HepG2 (cell line): ENCODE data around the gene DLG3. TPM values are rescaled to one million over a fixed set of nuclear protein-coding genes. Genes with fewer than 3 reads are reported as not detected.

Source experiments
- ATAC-seq: fragments of 200-7000 bp; cut with Tn5 transposase; 3 replicates; pipeline ENCODE4 v1.9.1; 2020; ENCODE audit warnings: mild to moderate bottlenecking, moderate library complexity
- BruUV-seq: library from RNA; stranded (reverse); fragments of 400-500 nt; replicated peaks from 2 replicates; lab custom pipeline; 2021; lab: Mats Ljungman, UMichigan
- CTCF ChIA-PET: fragments of 300-600 bp; formaldehyde crosslinking; extraction: SDS; loops from one replicate; lab custom pipeline; 2021; ENCODE audit warnings: low total read pairs, inconsistent platforms, low intra/inter-chr PET ratio; lab: Yijun Ruan, JAX
- POLR2A ChIA-PET: fragments of 350-600 bp; sonication (Branson Sonifier 250); formaldehyde crosslinking; loops from one replicate; lab custom pipeline; 2020; ENCODE audit warnings: antibody characterized with exemption, inconsistent platforms; lab: Yijun Ruan, JAX
- DNase-seq: peaks from one replicate; pipeline ENCODE4 v3.0.0-alpha.2; 2015; ENCODE audit warnings: low spot score
- FAIRE-seq: peaks from 3 replicates; lab custom pipeline; 2011; peaks lifted over from hg19 to GRCh38; lab: Jason Lieb, UNC
- H2AFZ ChIP-seq: one replicate; pipeline ENCODE4 v1.6.1; 2011; ENCODE audit warnings: low read length, inconsistent platforms
- H3K27ac ChIP-seq: fragments of 300-600 bp; 3 replicates; pipeline ENCODE4 v1.8.0; 2011; ENCODE audit warnings: mixed run types, mild to moderate bottlenecking, mixed read lengths, low read length, inconsistent platforms; ENCODE audit not compliant: insufficient read depth; ENCODE audit errors: extremely low read length
- H3K27me3 ChIP-seq, 2 experiments: fragments of 200-600 bp in 1 of 2; 2 replicates in 1 of 2; 3 replicates in 1 of 2; pipeline versions ENCODE4 v1.6.0 to v1.8.0; 2011; ENCODE audit warnings: low read length in 2 of 2, mild to moderate bottlenecking in 2 of 2, moderate library complexity in 2 of 2, inconsistent platforms in 1 of 2; ENCODE audit not compliant: insufficient read depth in 2 of 2, control insufficient read depth in 1 of 2
- H3K36me3 ChIP-seq, 2 experiments: fragments of 200-600 bp in 1 of 2; replicated peaks in 1 of 2; 2 replicates in 1 of 2; 3 replicates in 1 of 2; pipeline versions ENCODE4 v1.5.1 to v1.8.0; 2011; ENCODE audit warnings: low read length in 2 of 2, inconsistent platforms in 1 of 2; ENCODE audit not compliant: insufficient read depth in 2 of 2, control insufficient read depth in 1 of 2
- H3K4me1 ChIP-seq: 2 replicates; pipeline ENCODE4 v1.5.1; 2012; ENCODE audit warnings: low read length, inconsistent platforms; ENCODE audit not compliant: insufficient read depth
- H3K4me2 ChIP-seq: 2 replicates; pipeline ENCODE4 v1.6.0; 2011; ENCODE audit warnings: low read depth, low read length, inconsistent platforms
- H3K4me3 ChIP-seq, 3 experiments: fragments of 200-600 bp in 1 of 3; sonication (generic), shearing (Covaris generic) in 1 of 3; replicated peaks in 1 of 3; 2 replicates each; pipeline ENCODE4 v1.5.1; 2011 to 2016; ENCODE audit warnings: low read length in 3 of 3, inconsistent platforms in 2 of 3, low read depth in 2 of 3, mild to moderate bottlenecking in 2 of 3, control low read depth in 1 of 3, mixed read lengths in 1 of 3; ENCODE audit not compliant: insufficient read depth in 1 of 3
- H3K79me2 ChIP-seq: one replicate; pipeline ENCODE4 v1.6.1; 2011; ENCODE audit warnings: low read length, inconsistent platforms; ENCODE audit not compliant: insufficient read depth
- H3K9ac ChIP-seq: 2 replicates; pipeline ENCODE4 v1.6.0; 2011; ENCODE audit warnings: mild to moderate bottlenecking, low read depth, low read length, inconsistent platforms; ENCODE audit not compliant: insufficient read depth
- H3K9me3 ChIP-seq: 2 replicates; pipeline ENCODE4 v1.5.1; 2012; ENCODE audit warnings: mild to moderate bottlenecking, low read length
- H4K20me1 ChIP-seq: 2 replicates; pipeline ENCODE4 v1.6.0; 2011; ENCODE audit warnings: inconsistent platforms, mild to moderate bottlenecking, low read length, moderate library complexity; ENCODE audit not compliant: insufficient read depth
- HNF4A ChIP-seq: sonication (generic); formaldehyde crosslinking; IDR thresholded peaks from 2 replicates; pipeline ENCODE4 v1.4.0; 2020; ENCODE audit warnings: missing genetic modification reagents
- POGZ ChIP-seq: sonication (generic); formaldehyde crosslinking; IDR thresholded peaks from 2 replicates; pipeline ENCODE4 v1.4.0; 2020; ENCODE audit warnings: mild to moderate bottlenecking, missing genetic modification reagents
- RAD21 ChIP-seq: fragments of 450-650 bp; formaldehyde crosslinking; IDR thresholded peaks from 2 replicates; pipeline ENCODE4 v1.5.0; 2020; ENCODE audit warnings: mild to moderate bottlenecking
- STAG1 ChIP-seq: sonication (generic); formaldehyde crosslinking; IDR thresholded peaks from 2 replicates; pipeline ENCODE4 v1.4.0; 2020; ENCODE audit warnings: missing genetic modification reagents
- TGIF2 ChIP-seq: IDR thresholded peaks from 2 replicates; pipeline ENCODE4 v1.6.1; 2016; ENCODE audit warnings: control low read depth, missing compliant biosample characterization
- ZFX ChIP-seq: sonication (generic); formaldehyde crosslinking; IDR thresholded peaks from 2 replicates; pipeline ENCODE4 v1.4.0; 2020; ENCODE audit warnings: mild to moderate bottlenecking, low read depth, missing genetic modification reagents, moderate library complexity
- ZNF225 ChIP-seq: sonication (generic); formaldehyde crosslinking; IDR thresholded peaks from 2 replicates; pipeline ENCODE4 v1.4.0; 2020; ENCODE audit warnings: mild to moderate bottlenecking, missing genetic modification reagents
- ZNF816 ChIP-seq: sonication (generic); formaldehyde crosslinking; IDR thresholded peaks from 2 replicates; pipeline ENCODE4 v1.8.0; 2022; ENCODE audit warnings: missing genetic modification reagents, mild to moderate bottlenecking, borderline replicate concordance
- WGBS: methylation state at CpG from one replicate; pipeline ENCODE4 v1.1.6; 2017; ENCODE audit warnings: low lambda C conversion rate; 5-methylcytosine and 5-hydroxymethylcytosine counted together
- in situ Hi-C: cut with HindIII; loops from 2 replicates; pipeline ENCODE4 v1.10.0; 2017; ENCODE audit warnings: low pct_unique_long_range_greater_than_20kb; ENCODE audit not compliant: extremely low pct_ligation_motif_present
- intact Hi-C: fragments of 100-400 bp; cut with micrococcal nuclease; formaldehyde crosslinking; loops from one replicate; pipeline ENCODE4 v1.10.0; 2022; ENCODE audit not compliant: unreplicated experiment
- polyA plus RNA-seq, 8 experiments: library from polyadenylated mRNA; depleted of rRNA in 3 of 8; stranded (reverse) in 7 of 8; unstranded in 1 of 8; fragments of >200 nt; fragmentation: Illumina TruSeq in 4 of 8; extraction: Trizol in 4 of 8; gene quantifications; 2 replicates each; pipeline versions ENCODE4 v1.2.1 to v1.2.3, GENCODE V29; 2011 to 2016; ENCODE audit warnings: low read depth in 4 of 8, missing spikeins in 1 of 8, mixed read lengths in 1 of 8; ENCODE audit not compliant: insufficient read depth in 1 of 8
- total RNA-seq, 5 experiments: library from RNA; depleted of rRNA; stranded (reverse); fragments of >200 nt; fragmentation: Illumina TruSeq; extraction: Trizol; gene quantifications; 2 replicates each; pipeline ENCODE4 v1.2.3, GENCODE V29; 2016; ENCODE audit warnings: low read depth in 1 of 5
- TF ChIP-seq, protein P1 (sequence below): sonication (generic); formaldehyde crosslinking; IDR thresholded peaks from 2 replicates; pipeline ENCODE4 v1.5.0; 2020; ENCODE audit warnings: mild to moderate bottlenecking, missing genetic modification reagents, moderate library complexity

The DLG3 gene
- total and polyA plus RNA-seq, 2 of the 13 experiments (the other 11 are each of a cell fraction or from before 2014, with no cell fraction given): 9.9 to 19.4 TPM

DNA sequence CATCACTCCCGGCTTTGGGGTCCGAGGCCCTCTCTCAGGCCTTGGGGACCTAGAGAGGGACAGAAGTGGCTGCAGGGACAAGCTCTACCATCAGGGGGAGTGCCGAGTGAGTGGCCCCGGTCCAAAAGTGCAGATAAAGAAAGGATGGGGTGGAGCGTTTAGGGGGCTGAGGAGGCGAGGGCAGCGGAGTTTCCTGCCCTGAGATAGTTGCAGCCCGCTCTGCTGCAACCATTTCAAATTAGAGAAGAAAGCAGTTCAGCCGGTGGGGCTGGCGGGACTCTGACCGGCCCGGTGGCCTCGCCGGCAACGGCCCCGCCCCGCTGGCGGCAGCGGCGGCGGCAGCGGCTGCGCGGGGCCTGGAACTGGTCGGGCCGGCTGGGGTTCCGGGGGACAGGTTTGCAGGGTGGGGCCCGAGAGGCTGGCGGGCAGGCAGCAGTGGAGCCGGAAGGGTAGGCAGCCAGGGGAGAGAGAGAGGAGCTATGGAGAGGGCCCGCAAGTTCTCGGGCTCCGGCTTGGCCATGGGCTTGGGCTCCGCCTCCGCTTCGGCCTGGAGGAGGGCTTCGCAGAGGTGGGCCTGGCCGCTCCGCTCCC, 7.6 kb downstream of the DLG3 start (continued):
- TF ChIP-seq, protein P1, sequence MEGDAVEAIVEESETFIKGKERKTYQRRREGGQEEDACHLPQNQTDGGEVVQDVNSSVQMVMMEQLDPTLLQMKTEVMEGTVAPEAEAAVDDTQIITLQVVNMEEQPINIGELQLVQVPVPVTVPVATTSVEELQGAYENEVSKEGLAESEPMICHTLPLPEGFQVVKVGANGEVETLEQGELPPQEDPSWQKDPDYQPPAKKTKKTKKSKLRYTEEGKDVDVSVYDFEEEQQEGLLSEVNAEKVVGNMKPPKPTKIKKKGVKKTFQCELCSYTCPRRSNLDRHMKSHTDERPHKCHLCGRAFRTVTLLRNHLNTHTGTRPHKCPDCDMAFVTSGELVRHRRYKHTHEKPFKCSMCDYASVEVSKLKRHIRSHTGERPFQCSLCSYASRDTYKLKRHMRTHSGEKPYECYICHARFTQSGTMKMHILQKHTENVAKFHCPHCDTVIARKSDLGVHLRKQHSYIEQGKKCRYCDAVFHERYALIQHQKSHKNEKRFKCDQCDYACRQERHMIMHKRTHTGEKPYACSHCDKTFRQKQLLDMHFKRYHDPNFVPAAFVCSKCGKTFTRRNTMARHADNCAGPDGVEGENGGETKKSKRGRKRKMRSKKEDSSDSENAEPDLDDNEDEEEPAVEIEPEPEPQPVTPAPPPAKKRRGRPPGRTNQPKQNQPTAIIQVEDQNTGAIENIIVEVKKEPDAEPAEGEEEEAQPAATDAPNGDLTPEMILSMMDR (CRISPR knock-in tag): peak; percentile 68
- TF ChIP-seq HNF4A (CRISPR knock-in tag) (peak; percentile 33; the same call in 1 of the 2 replicates), ZFX (CRISPR knock-in tag) (peak; percentile 50; the same call in 1 of the 2 replicates), RAD21 (CRISPR knock-in tag) (peak; percentile 43; the same call in 1 of the 2 replicates), POGZ (CRISPR knock-in tag) (no peak), STAG1 (CRISPR knock-in tag) (peak; percentile 44; the same call in 1 of the 2 replicates)

DNA sequence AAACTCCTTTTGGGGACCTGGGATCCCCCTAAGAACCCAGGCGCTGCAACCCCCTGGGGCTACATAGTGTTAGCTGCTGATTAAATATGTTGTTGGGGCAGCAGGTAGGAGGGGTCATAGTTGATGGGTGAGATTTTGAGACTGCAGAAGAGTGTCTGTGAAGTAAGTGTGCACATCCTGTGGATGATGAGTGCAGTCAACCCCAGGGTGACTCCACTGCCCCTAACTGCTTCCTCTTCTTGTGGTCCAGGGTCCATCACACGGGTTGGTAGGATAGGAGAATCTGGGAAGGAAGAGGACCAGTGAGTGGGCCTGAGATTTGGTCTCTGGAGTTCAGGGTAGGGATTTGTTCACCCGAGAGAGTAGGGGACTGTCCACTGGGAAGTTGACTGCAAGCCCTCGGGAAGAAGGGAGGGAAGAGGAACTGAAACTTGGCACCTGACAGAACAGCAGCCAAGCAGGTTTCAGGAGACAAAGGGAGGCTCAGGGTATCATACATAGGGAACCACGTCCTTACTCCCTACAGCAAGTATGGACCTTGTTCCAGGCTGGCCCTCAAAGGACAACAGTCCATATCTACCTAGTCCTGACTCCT, 8.5 kb downstream of the DLG3 start:
- no peak for DNase-seq

More for the DNA sequence above, 8.5 kb downstream of the DLG3 start:
- Histone ChIP-seq H3K79me2 (peaks cover 10% of the 10 kb centered on the region), H3K4me1 (peaks cover 24% of the 10 kb centered on the region), H3K4me3 (peak overlapping the region in 1 of 3 experiments; percentile 71; a peak in 3 of 6 replicates), H3K36me3 (no peaks in the 10 kb centered on the region)
- CTCF ChIA-PET: no interaction called here
- WGBS: 33% methylated on average over 1 of the region's 5 CpGs
- TF ChIP-seq TGIF2 (no peak), ZNF816 (CRISPR knock-in tag) (no peak), ZNF225 (CRISPR knock-in tag) (no peak)
- TF ChIP-seq, all 625 proteins: peak for 0
- Histone ChIP-seq H3K9ac (no peak overlapping the region), H3K4me2 (peak overlapping the region; percentile 73), H3K9me3 (no peaks in the 10 kb centered on the region), H4K20me1 (no peaks in the 10 kb centered on the region), H2AFZ (no peak overlapping the region), H3K27me3 (no peaks in the 10 kb centered on the region; a peak in 2 of 5 replicates), H3K27ac (no peak overlapping the region)
- in situ Hi-C loops: loop anchor here (5.0 to 10.0 kb wide), 2 partner anchors 99 to 212 kb away; no protein-coding TSS in a partner anchor
- no TSS peak for BruUV-seq
- intact Hi-C loops: loop anchor here (5.0 kb wide), 1 partner anchor 309 kb away; no protein-coding TSS in a partner anchor
- FAIRE-seq: no peak
- POLR2A ChIA-PET: no interaction called here
- no peak for ATAC-seq
